Measurements from ENCODE around the gene GPD2.
A peak's percentile ranks its signal among the peaks of the same experiment; 100 is the strongest.

GPD2 gene

GRCh38 chr2:156466739-156467405, 30.7 kb downstream of the GPD2 start (continued):
- no peak for TF ChIP-seq TSHZ2 (CRISPR knock-in tag; IDR thresholded peaks at IDR 0.05)
- TF ChIP-seq OSR1 (CRISPR knock-in tag; IDR thresholded peaks at IDR 0.05), result no peak
- no peak for TF ChIP-seq ZC3H10 (CRISPR knock-in tag; IDR thresholded peaks at IDR 0.05)

- TF ChIP-seq GLIS3 (CRISPR knock-in tag; IDR thresholded peaks at IDR 0.05) (no peak), ZNF8 (CRISPR knock-in tag; IDR thresholded peaks at IDR 0.05) (no peak), CSRNP3 (CRISPR knock-in tag; IDR thresholded peaks at IDR 0.05) (no peak)
- no peak for ATAC-seq
Measured at GRCh38 chr2:156470975-156471583, 34.9 kb downstream of the GPD2 start.

- TF ChIP-seq ZNF565 (CRISPR knock-in tag; conservative IDR thresholded peaks at IDR 0.05; ENCODE audit: low read depth) (no peak), TSHZ2 (CRISPR knock-in tag; IDR thresholded peaks at IDR 0.05) (0 out of 2 replicates have a peak, but pooled peaks have one; percentile 25), ESRRG (CRISPR knock-in tag; IDR thresholded peaks at IDR 0.05) (no peak), TCF4 (CRISPR knock-in tag; IDR thresholded peaks at IDR 0.05; ENCODE audit: borderline replicate concordance) (peak; percentile 93), ARNTL (CRISPR knock-in tag; IDR thresholded peaks at IDR 0.05; ENCODE audit: borderline replicate concordance, low read depth) (no peak), ZFP3 (CRISPR knock-in tag; IDR thresholded peaks at IDR 0.05) (no peak), CSRNP3 (CRISPR knock-in tag; IDR thresholded peaks at IDR 0.05) (no peak), SNAI2 (CRISPR knock-in tag; IDR thresholded peaks at IDR 0.05) (no peak), ISL1 (CRISPR knock-in tag; IDR thresholded peaks at IDR 0.05) (peak; percentile 70), RARB (CRISPR knock-in tag; IDR thresholded peaks at IDR 0.05) (no peak)
- ATAC-seq, result peak; percentile 65; the same call in 1 of the 3 replicates
Measured at GRCh38 chr2:156471762-156472161, 35.6 kb downstream of the GPD2 start.

DNA sequence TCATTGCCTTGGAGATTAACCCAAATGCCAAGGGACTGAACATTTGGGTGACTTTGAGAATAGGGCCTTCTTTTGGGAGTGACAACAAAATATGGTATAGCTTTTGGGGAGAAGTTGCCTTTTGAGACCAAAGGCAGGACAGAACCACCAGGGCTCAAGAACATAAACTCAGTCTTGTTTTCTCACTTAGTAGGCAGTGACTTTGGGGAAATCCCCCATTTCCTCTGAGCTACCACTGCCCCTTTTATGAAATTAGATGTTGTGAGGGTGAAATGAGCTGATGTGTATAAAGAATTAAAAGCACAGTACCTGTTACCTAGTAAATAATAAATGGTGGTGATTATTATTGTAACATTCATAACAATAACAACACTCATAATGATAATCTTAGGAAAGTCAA, 36.5 kb downstream of the GPD2 start:
- no peak for ATAC-seq
- TF ChIP-seq ZNF565 (CRISPR knock-in tag; conservative IDR thresholded peaks at IDR 0.05; ENCODE audit: low read depth), result no peak
- TF ChIP-seq ZNF70 (CRISPR knock-in tag; IDR thresholded peaks at IDR 0.05), result no peak
- TF ChIP-seq RARB (CRISPR knock-in tag; IDR thresholded peaks at IDR 0.05), result no peak
- TF ChIP-seq TCF4 (CRISPR knock-in tag; IDR thresholded peaks at IDR 0.05; ENCODE audit: borderline replicate concordance), result no peak
- TF ChIP-seq POU6F1 (CRISPR knock-in tag; IDR thresholded peaks at IDR 0.05; ENCODE audit: borderline replicate concordance, low read depth), result no peak
- no peak for TF ChIP-seq BACH2 (CRISPR knock-in tag; IDR thresholded peaks at IDR 0.05; ENCODE audit: borderline replicate concordance)
- TF ChIP-seq, protein P1, sequence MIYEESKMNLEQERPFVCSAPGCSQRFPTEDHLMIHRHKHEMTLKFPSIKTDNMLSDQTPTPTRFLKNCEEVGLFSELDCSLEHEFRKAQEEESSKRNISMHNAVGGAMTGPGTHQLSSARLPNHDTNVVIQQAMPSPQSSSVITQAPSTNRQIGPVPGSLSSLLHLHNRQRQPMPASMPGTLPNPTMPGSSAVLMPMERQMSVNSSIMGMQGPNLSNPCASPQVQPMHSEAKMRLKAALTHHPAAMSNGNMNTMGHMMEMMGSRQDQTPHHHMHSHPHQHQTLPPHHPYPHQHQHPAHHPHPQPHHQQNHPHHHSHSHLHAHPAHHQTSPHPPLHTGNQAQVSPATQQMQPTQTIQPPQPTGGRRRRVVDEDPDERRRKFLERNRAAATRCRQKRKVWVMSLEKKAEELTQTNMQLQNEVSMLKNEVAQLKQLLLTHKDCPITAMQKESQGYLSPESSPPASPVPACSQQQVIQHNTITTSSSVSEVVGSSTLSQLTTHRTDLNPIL (CRISPR knock-in tag; IDR thresholded peaks at IDR 0.05; ENCODE audit: low read depth), result no peak
- no peak for TF ChIP-seq CSRNP3 (CRISPR knock-in tag; IDR thresholded peaks at IDR 0.05)
- no peak for TF ChIP-seq ESRRG (CRISPR knock-in tag; IDR thresholded peaks at IDR 0.05)
- TF ChIP-seq TOX (CRISPR knock-in tag; IDR thresholded peaks at IDR 0.05; ENCODE audit: borderline replicate concordance), result no peak
- TF ChIP-seq ARNTL (CRISPR knock-in tag; IDR thresholded peaks at IDR 0.05; ENCODE audit: borderline replicate concordance, low read depth), result no peak
- TF ChIP-seq ZNF8 (CRISPR knock-in tag; IDR thresholded peaks at IDR 0.05), result no peak
- no peak for TF ChIP-seq ZFP3 (CRISPR knock-in tag; IDR thresholded peaks at IDR 0.05)

Measured in SK-N-SH treated with all-trans-retinoic acid at 6 μM for 48 hours (cell line).